OCI-LY3 (cell line): ENCODE measurements around the gene CALHM4.

Experiments
- CTCF ChIP-seq: fragments of 200-600, 300-600 bp; sonication (generic); IDR thresholded peaks from 2 replicates; pipeline ENCODE4 v1.5.1; 2014; ENCODE audit warnings: antibody characterized with exemption, low read length, low read depth
- EZH2phosphoT487 ChIP-seq: fragments of 200-600 bp; shearing (Covaris generic); IDR thresholded peaks from 2 replicates; pipeline ENCODE4 v1.6.1; 2018; ENCODE audit warnings: antibody characterized with exemption, mixed run types, low read depth

- no peak for TF ChIP-seq CTCF
- no peak for TF ChIP-seq EZH2phosphoT487
These were observed 18.4 kb upstream of the CALHM4 start for GRCh38 chr6:116535109-116535508.
